HG03565 (cell line): ENCODE data around the gene IL4R.

Source experiments
- ATAC-seq: cut with Tn5 transposase; IDR thresholded peaks from one replicate; pipeline ENCODE4 v1.9.1; 2021; ENCODE audit warnings: mild to moderate bottlenecking, moderate library complexity; ENCODE audit not compliant: unreplicated experiment

Gene IL4R

GRCh38 chr16:27353853-27354252 is 40.1 kb downstream of the IL4R start:
- no peak for ATAC-seq

- ATAC-seq, result no peak
Measured at GRCh38 chr16:27355610-27356009, 41.8 kb downstream of the IL4R start.

GRCh38 chr16:27356794-27357193 is 43.0 kb downstream of the IL4R start:
- ATAC-seq, result no peak

GRCh38 chr16:27359051-27359450 is 45.3 kb downstream of the IL4R start:
- no peak for ATAC-seq

- ATAC-seq, result no peak
Measured at GRCh38 chr16:27359615-27360014, 45.8 kb downstream of the IL4R start.

GRCh38 chr16:27361987-27362386 is 48.2 kb downstream of the IL4R start:
- no peak for ATAC-seq

GRCh38 chr16:27362570-27363245 is 48.9 kb downstream of the IL4R start:
- no peak for ATAC-seq

GRCh38 chr16:27363246-27363632 is 49.5 kb downstream of the IL4R start:
- no peak for ATAC-seq

GRCh38 chr16:27363797-27364196 is 50.0 kb downstream of the IL4R start:
- no peak for ATAC-seq

GRCh38 chr16:27364493-27365141 is 50.8 kb downstream of the IL4R start:
- ATAC-seq, result no peak

GRCh38 chr16:27365142-27366089 is 51.6 kb downstream of the IL4R start:
- no peak for ATAC-seq

GRCh38 chr16:27366687-27367460 is 53.1 kb downstream of the IL4R start:
- peak; percentile 15 for ATAC-seq

GRCh38 chr16:27367461-27368357 is 53.9 kb downstream of the IL4R start:
- ATAC-seq, result peak; percentile 40

GRCh38 chr16:27368358-27368722 is 54.6 kb downstream of the IL4R start:
- ATAC-seq, result no peak

- no peak for ATAC-seq
Measured at GRCh38 chr16:27369806-27370205, 56.0 kb downstream of the IL4R start.

- ATAC-seq, result no peak
Measured at GRCh38 chr16:27370318-27370717, 56.5 kb downstream of the IL4R start.

- ATAC-seq, result no peak
Measured at GRCh38 chr16:27373312-27373711, 59.5 kb downstream of the IL4R start.

- peak; percentile 20 for ATAC-seq
Measured at GRCh38 chr16:27374221-27374803, 60.5 kb downstream of the IL4R start.

GRCh38 chr16:27374804-27375425 is 61.1 kb downstream of the IL4R start:
- ATAC-seq, result peak; percentile 31
